HepG2 (cell line): ENCODE measurements around the gene NAT9. TPM values are rescaled to one million over a fixed set of nuclear protein-coding genes. Genes with fewer than 3 reads are reported as not detected.

ENCODE experiments used
- AHR ChIP-seq: IDR thresholded peaks from 2 replicates; pipeline ENCODE4 v1.6.1; 2018; ENCODE audit warnings: missing genetic modification reagents, missing compliant biosample characterization
- ASH2L ChIP-seq: fragments of 300-600, 200-600 bp; sonication (generic); IDR thresholded peaks from 2 replicates; pipeline ENCODE4 v1.7.0; 2017; ENCODE audit warnings: low read depth, mild to moderate bottlenecking, moderate library complexity, mixed read lengths, low read length; ENCODE audit not compliant: insufficient read length
- EZH2 ChIP-seq: conservative IDR thresholded peaks from 2 replicates; pipeline ENCODE4 v1.6.1; 2012; ENCODE audit warnings: mild to moderate bottlenecking, low read depth, low read length, moderate library complexity
- HNF1B ChIP-seq: sonication (generic); formaldehyde crosslinking; IDR thresholded peaks from 2 replicates; pipeline ENCODE4 v1.5.1; 2020; ENCODE audit warnings: mild to moderate bottlenecking, moderate library complexity, missing genetic modification reagents
- HOXD1 ChIP-seq: sonication (generic); formaldehyde crosslinking; IDR thresholded peaks from 2 replicates; pipeline ENCODE4 v1.5.0; 2020; ENCODE audit warnings: missing genetic modification reagents
- NFAT5 ChIP-seq: sonication (generic); formaldehyde crosslinking; IDR thresholded peaks from 2 replicates; pipeline ENCODE4 v1.4.0; 2020; ENCODE audit warnings: missing genetic modification reagents
- PAX8 ChIP-seq: sonication (generic); formaldehyde crosslinking; IDR thresholded peaks from 2 replicates; pipeline ENCODE4 v1.8.0; 2022; ENCODE audit warnings: mild to moderate bottlenecking, missing genetic modification reagents, borderline replicate concordance
- PHF8 ChIP-seq: sonication (generic); formaldehyde crosslinking; IDR thresholded peaks from 2 replicates; pipeline ENCODE4 v1.5.0; 2020; ENCODE audit warnings: missing genetic modification reagents
- RBM22 ChIP-seq: fragments of 200-400 bp; formaldehyde crosslinking; optimal IDR thresholded peaks from 2 replicates; pipeline ENCODE3; 2017; ENCODE audit warnings: mild to moderate bottlenecking, low read length, moderate library complexity
- SP4 ChIP-seq: sonication (generic); formaldehyde crosslinking; IDR thresholded peaks from 2 replicates; pipeline ENCODE4 v1.8.1; 2023; ENCODE audit warnings: mild to moderate bottlenecking, missing genetic modification reagents
- TFDP1 ChIP-seq: IDR thresholded peaks from 2 replicates; pipeline ENCODE4 v1.6.1; 2016; ENCODE audit warnings: missing compliant biosample characterization, missing genetic modification reagents, borderline replicate concordance
- TRIM24 ChIP-seq: sonication (generic); formaldehyde crosslinking; IDR thresholded peaks from 2 replicates; pipeline ENCODE4 v1.8.0; 2022; ENCODE audit warnings: mild to moderate bottlenecking, missing genetic modification reagents
- ZBTB21 ChIP-seq: sonication (generic); formaldehyde crosslinking; IDR thresholded peaks from 2 replicates; pipeline ENCODE4 v1.4.0; 2020; ENCODE audit warnings: missing genetic modification reagents
- ZNF121 ChIP-seq: sonication (generic); formaldehyde crosslinking; IDR thresholded peaks from 2 replicates; pipeline ENCODE4 v1.5.0; 2020; ENCODE audit warnings: mild to moderate bottlenecking, missing genetic modification reagents
- ZNF275 ChIP-seq: sonication (generic); formaldehyde crosslinking; IDR thresholded peaks from 2 replicates; pipeline ENCODE4 v1.8.0; 2022; ENCODE audit warnings: missing genetic modification reagents, mild to moderate bottlenecking, inconsistent platforms, borderline replicate concordance
- ZNF3 ChIP-seq: IDR thresholded peaks from 2 replicates; pipeline ENCODE4 v1.7.0; 2017; ENCODE audit warnings: inconsistent platforms
- ZNF570 ChIP-seq: sonication (generic); formaldehyde crosslinking; IDR thresholded peaks from 2 replicates; pipeline ENCODE4 v1.4.0; 2020; ENCODE audit warnings: mild to moderate bottlenecking, missing genetic modification reagents, borderline replicate concordance
- ZNF703 ChIP-seq: sonication (generic); formaldehyde crosslinking; IDR thresholded peaks from 2 replicates; pipeline ENCODE4 v1.5.1; 2020; ENCODE audit warnings: missing genetic modification reagents, mild to moderate bottlenecking, moderate library complexity, borderline replicate concordance
- ZNF841 ChIP-seq: sonication (generic); formaldehyde crosslinking; IDR thresholded peaks from 2 replicates; pipeline ENCODE4 v1.8.1; 2023; ENCODE audit warnings: missing genetic modification reagents, borderline replicate concordance
- ZNF878 ChIP-seq: sonication (generic); formaldehyde crosslinking; IDR thresholded peaks from 2 replicates; pipeline ENCODE4 v1.8.1; 2023; ENCODE audit warnings: mild to moderate bottlenecking, missing genetic modification reagents, moderate library complexity
- polyA plus RNA-seq, 8 experiments: library from polyadenylated mRNA; depleted of rRNA in 3 of 8; stranded (reverse) in 7 of 8; unstranded in 1 of 8; fragments of >200 nt; fragmentation: Illumina TruSeq in 4 of 8; extraction: Trizol in 4 of 8; gene quantifications; 2 replicates each; pipeline versions ENCODE4 v1.2.1 to v1.2.3, GENCODE V29; 2011 to 2016; ENCODE audit warnings: low read depth in 4 of 8, missing spikeins in 1 of 8, mixed read lengths in 1 of 8; ENCODE audit not compliant: insufficient read depth in 1 of 8
- total RNA-seq, 5 experiments: library from RNA; depleted of rRNA; stranded (reverse); fragments of >200 nt; fragmentation: Illumina TruSeq; extraction: Trizol; gene quantifications; 2 replicates each; pipeline ENCODE4 v1.2.3, GENCODE V29; 2016; ENCODE audit warnings: low read depth in 1 of 5

NAT9 gene
- total and polyA plus RNA-seq, 2 of the 13 experiments (the other 11 are each of a cell fraction or from before 2014, with no cell fraction given), result 39.7 to 44.2 TPM

- peak; percentile 84 for TF ChIP-seq HNF1B (CRISPR knock-in tag)
- TF ChIP-seq ZNF841 (CRISPR knock-in tag), result no peak
- TF ChIP-seq ZNF275 (CRISPR knock-in tag), result 0 out of 2 replicates have a peak, but pooled peaks have one; percentile 73
- peak; percentile 40; the same call in 1 of the 2 replicates for TF ChIP-seq PHF8 (CRISPR knock-in tag)
- TF ChIP-seq ZNF3, result no peak
- TF ChIP-seq TRIM24, result no peak
- no peak for TF ChIP-seq ZNF570
- TF ChIP-seq SP4 (CRISPR knock-in tag), result peak; percentile 84; the same call in 1 of the 2 replicates
- 0 out of 2 replicates have a peak, but pooled peaks have one; percentile 53 for TF ChIP-seq NFAT5 (CRISPR knock-in tag)
- no peak for TF ChIP-seq EZH2
- TF ChIP-seq ZNF878 (CRISPR knock-in tag), result peak; percentile 62
- TF ChIP-seq TFDP1 (CRISPR knock-in tag), result peak; percentile 72; the same call in 1 of the 2 replicates
- peak; percentile 98 for TF ChIP-seq ASH2L
- peak; percentile 91; the same call in 1 of the 2 replicates for TF ChIP-seq HOXD1
- TF ChIP-seq RBM22, result no peak
- peak; percentile 71 for TF ChIP-seq ZNF121 (CRISPR knock-in tag)
- no peak for TF ChIP-seq ZNF703 (CRISPR knock-in tag)
- TF ChIP-seq PAX8 (CRISPR knock-in tag), result no peak
- TF ChIP-seq AHR (CRISPR knock-in tag), result no peak
- TF ChIP-seq ZBTB21, result no peak
Measured at GRCh38 chr17:74763565-74764387, 12.4 kb downstream of the NAT9 start (continued).
